Suprapubic skin (tissue), 4 donors: Measurements from ENCODE around the gene MAPKAPK3. TPM values are rescaled to one million over a fixed set of nuclear protein-coding genes. Genes with fewer than 3 reads are reported as not detected.

Experiments used
- DNase-seq, 2 donors: peaks; one replicate each; pipeline ENCODE4 v3.0.0-alpha.2; 2019; ENCODE audit warnings: low spot score in 2 of 2
- H3K27ac ChIP-seq: fragments of 200-600 bp; sonication (generic); one replicate; pipeline ENCODE4 v1.5.1; 2019
- H3K27me3 ChIP-seq: fragments of 200-600 bp; sonication (generic); one replicate; pipeline ENCODE4 v1.5.1; 2019
- H3K36me3 ChIP-seq: fragments of 200-600 bp; sonication (generic); one replicate; pipeline ENCODE4 v1.5.1; 2019
- H3K4me1 ChIP-seq: fragments of 200-600 bp; sonication (generic); one replicate; pipeline ENCODE4 v1.5.1; 2019
- H3K4me3 ChIP-seq: fragments of 200-600 bp; sonication (generic); one replicate; pipeline ENCODE4 v1.5.1; 2019; ENCODE audit warnings: mild to moderate bottlenecking
- H3K9me3 ChIP-seq: fragments of 200-600 bp; sonication (generic); one replicate; pipeline ENCODE4 v1.5.1; 2019
- EP300 ChIP-seq: sonication (generic); formaldehyde crosslinking; IDR thresholded peaks from one replicate; pipeline ENCODE4 v1.6.1; 2017; ENCODE audit warnings: antibody characterized with exemption
- POLR2A ChIP-seq, 2 donors: fragments of 450-650 bp; IDR thresholded peaks; one replicate each; pipeline ENCODE4 v1.6.1; 2017; ENCODE audit warnings: antibody characterized with exemption in 2 of 2, mild to moderate bottlenecking in 2 of 2, moderate library complexity in 2 of 2
- POLR2AphosphoS5 ChIP-seq, 3 donors: sonication (generic); formaldehyde crosslinking; IDR thresholded peaks; one replicate each; pipeline ENCODE4 v1.6.1; 2017; ENCODE audit warnings: antibody characterized with exemption in 3 of 3
- WGBS: methylation state at CpG from one replicate; pipeline ENCODE4 v1.1.5; 2018; 5-methylcytosine and 5-hydroxymethylcytosine counted together
- total RNA-seq, 4 donors: library from RNA; depleted of rRNA; stranded (reverse); fragments of >200 nt; gene quantifications; one replicate each; pipeline ENCODE4 v1.1.0, GENCODE V29; 2016
- TF ChIP-seq, protein P1 (sequence below), 2 donors: fragments of 200-600 bp in 1 of 2; fragments of 450-650 bp in 1 of 2; sonication (generic) in 1 of 2; IDR thresholded peaks; one replicate each; pipeline ENCODE4 v1.5.1; 2016 to 2019; ENCODE audit warnings: antibody characterized with exemption in 2 of 2, mild to moderate bottlenecking in 1 of 2, moderate library complexity in 1 of 2

The MAPKAPK3 gene
- total RNA-seq, 4 donors from 2014 or later = 71.5 to 120 (median 99.4) TPM

DNA sequence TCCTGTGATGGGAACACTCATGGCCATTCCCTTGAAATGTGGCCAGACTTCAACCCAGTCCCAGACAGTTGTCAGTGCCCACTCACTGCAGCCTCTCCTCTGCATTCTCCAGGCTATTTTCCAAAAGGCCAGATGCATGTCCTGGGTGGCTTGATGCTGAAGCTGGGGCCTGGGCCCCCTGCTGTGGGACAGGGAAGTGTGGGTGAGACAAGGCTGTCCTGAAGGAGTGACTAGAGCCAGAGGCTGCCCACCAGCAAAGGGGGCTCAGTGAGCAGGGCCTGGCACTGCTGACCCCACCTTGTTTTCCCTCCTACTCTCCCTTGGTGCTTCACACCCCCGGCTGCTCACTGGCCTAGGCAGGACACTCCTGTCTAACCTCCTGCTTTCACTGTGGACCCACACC is 17.2 kb upstream of the MAPKAPK3 start:
- Histone ChIP-seq H3K4me3 (no peak overlapping the region), H3K27me3 (no peaks in the 10 kb centered on the region), H3K27ac (peak overlapping the region; percentile 97), H3K4me1 (peaks cover 60% of the 10 kb centered on the region), H3K9me3 (no peaks in the 10 kb centered on the region), H3K36me3 (no peaks in the 10 kb centered on the region)
- no peak for TF ChIP-seq POLR2AphosphoS5 (IDR thresholded peaks at IDR 0.05)
- TF ChIP-seq EP300 = no peak
- no peak for TF ChIP-seq POLR2A (IDR thresholded peaks at IDR 0.05)
- no peak for DNase-seq
- 100% methylated on average over 1 of the region's 1 CpG for WGBS

DNA sequence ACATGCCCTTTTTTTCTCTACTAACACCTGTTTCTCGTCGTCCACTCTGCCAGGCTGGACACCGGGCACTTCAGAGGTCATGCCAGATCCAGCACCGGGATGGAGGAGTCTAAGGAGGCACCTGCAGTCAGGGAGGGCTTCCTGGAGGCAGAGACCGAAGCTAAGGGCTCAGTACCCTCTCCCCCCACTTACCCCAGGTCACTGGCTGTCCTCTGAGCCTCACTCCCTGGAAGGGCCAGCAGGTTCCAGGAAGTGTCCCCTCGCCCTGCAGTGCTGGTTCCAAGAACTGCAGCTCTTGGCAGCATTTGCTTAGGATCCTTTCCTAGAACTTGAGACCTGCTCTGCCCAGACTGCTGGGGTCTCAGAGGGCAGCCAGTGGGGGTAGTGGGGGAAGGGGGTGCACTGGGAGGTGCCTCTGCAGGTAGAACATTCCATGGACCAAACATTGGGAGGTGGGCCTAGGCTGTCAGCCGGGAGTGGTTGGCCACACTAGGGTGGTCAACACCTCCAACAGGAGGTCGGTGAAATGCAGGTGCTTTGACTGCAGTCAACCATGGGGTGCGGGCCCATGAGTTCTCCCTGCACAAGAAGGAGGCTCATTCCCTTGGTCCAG is 16.7 kb upstream of the MAPKAPK3 start:
- Histone ChIP-seq H3K4me1 (peaks cover 65% of the 10 kb centered on the region), H3K9me3 (no peaks in the 10 kb centered on the region), H3K36me3 (no peaks in the 10 kb centered on the region), H3K27me3 (no peaks in the 10 kb centered on the region), H3K27ac (peak overlapping the region; percentile 97), H3K4me3 (no peak overlapping the region)
- DNase-seq = no peak
- WGBS = 75% methylated on average over 9 of the region's 9 CpGs
- TF ChIP-seq POLR2A (IDR thresholded peaks at IDR 0.05) (no peak), POLR2AphosphoS5 (IDR thresholded peaks at IDR 0.05) (no peak), EP300 (no peak)
- TF ChIP-seq, protein P1, sequence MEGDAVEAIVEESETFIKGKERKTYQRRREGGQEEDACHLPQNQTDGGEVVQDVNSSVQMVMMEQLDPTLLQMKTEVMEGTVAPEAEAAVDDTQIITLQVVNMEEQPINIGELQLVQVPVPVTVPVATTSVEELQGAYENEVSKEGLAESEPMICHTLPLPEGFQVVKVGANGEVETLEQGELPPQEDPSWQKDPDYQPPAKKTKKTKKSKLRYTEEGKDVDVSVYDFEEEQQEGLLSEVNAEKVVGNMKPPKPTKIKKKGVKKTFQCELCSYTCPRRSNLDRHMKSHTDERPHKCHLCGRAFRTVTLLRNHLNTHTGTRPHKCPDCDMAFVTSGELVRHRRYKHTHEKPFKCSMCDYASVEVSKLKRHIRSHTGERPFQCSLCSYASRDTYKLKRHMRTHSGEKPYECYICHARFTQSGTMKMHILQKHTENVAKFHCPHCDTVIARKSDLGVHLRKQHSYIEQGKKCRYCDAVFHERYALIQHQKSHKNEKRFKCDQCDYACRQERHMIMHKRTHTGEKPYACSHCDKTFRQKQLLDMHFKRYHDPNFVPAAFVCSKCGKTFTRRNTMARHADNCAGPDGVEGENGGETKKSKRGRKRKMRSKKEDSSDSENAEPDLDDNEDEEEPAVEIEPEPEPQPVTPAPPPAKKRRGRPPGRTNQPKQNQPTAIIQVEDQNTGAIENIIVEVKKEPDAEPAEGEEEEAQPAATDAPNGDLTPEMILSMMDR (IDR thresholded peaks at IDR 0.05) = no peak

DNA sequence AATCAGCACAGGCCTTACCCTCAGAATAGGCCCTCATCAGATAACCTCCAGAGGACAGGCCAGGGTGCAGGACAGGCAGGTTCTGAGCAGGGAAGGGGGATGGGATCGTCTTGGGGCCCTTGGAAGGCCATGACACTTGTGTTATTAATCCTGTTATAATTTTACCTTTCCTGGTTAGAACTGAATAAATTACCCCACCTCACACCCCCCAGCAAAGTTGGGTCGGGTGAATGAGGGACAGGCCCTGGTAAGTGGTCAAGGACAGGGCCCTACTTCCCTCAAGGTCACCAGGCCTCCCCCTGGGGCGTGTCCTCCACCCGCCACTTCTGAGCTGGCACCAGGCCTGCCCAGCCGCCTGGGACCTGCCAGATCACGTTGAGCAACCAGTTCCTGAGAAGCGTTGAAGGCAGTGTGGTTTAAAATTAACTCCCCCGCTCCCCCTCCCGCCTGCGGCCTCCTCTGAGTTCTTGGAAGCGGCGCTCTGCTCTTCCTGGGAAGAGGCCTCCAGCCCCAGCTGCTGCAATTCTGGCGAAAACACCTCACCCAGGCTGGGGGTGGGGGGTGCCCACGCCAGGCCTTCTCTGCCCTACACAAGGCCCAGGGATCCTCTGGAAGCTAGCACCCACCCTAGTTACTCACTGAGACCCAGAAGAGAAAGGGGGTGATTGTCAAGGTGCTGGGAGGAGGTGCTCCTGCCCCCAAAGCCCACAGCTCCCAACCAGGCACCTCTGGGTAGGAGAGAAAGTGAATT is 15.9 kb upstream of the MAPKAPK3 start:
- H3K4me1 ChIP-seq = peaks cover 73% of the 10 kb centered on the region
- TF ChIP-seq, protein P1 (IDR thresholded peaks at IDR 0.05) = no peak
- TF ChIP-seq POLR2AphosphoS5 (IDR thresholded peaks at IDR 0.05) = peak in 2 of 3 donors; percentile 95 to 96
- TF ChIP-seq POLR2A (IDR thresholded peaks at IDR 0.05) = no peak
- no peak for TF ChIP-seq EP300
- H3K27me3 ChIP-seq = no peaks in the 10 kb centered on the region
- H3K27ac ChIP-seq = peak overlapping the region; percentile 97
- WGBS = 6% methylated on average over 7 of the region's 14 CpGs
- H3K4me3 ChIP-seq = peak overlapping the region; percentile 30
- no peaks in the 10 kb centered on the region for H3K36me3 ChIP-seq
- H3K9me3 ChIP-seq = no peaks in the 10 kb centered on the region
- DNase-seq = peak; percentile 97

DNA sequence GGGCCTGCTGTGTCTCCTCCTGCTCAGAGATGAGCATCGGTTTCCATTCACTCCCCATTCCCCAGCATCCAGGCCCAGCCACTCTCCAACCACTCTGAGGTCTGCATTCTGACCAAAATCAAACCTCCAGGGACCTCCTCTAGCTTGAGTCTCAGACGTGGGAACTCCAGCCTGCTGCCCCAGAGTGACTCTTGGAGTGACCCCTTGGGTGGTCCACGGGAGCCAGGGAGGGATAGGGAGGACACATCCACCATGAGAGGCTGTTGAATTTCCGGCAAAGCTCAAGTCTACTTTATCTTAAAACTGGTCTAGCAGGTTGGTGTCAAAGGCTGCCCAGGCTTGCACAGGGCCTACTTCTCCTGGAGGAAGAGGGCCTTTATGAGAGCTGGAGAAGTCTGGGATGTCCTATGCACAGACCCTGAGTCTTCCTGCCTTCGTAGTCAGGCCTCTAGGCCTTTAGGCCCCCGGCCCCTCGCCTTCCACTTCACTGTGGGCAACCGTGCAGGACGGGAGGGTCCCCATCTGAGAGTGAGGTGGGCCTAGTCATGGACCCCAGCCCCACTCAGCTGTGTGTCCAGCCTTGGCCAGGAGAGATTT is 14.3 kb upstream of the MAPKAPK3 start:
- Histone ChIP-seq H3K9me3 (no peaks in the 10 kb centered on the region), H3K4me3 (no peak overlapping the region), H3K4me1 (peaks cover 90% of the 10 kb centered on the region), H3K36me3 (peaks cover 12% of the 10 kb centered on the region), H3K27me3 (no peaks in the 10 kb centered on the region), H3K27ac (peak overlapping the region; percentile 97)
- no peak for DNase-seq
- TF ChIP-seq EP300 = no peak
- peak in 1 of 3 donors; percentile 15 for TF ChIP-seq POLR2AphosphoS5 (IDR thresholded peaks at IDR 0.05)
- WGBS = 58% methylated on average over 4 of the region's 9 CpGs

DNA sequence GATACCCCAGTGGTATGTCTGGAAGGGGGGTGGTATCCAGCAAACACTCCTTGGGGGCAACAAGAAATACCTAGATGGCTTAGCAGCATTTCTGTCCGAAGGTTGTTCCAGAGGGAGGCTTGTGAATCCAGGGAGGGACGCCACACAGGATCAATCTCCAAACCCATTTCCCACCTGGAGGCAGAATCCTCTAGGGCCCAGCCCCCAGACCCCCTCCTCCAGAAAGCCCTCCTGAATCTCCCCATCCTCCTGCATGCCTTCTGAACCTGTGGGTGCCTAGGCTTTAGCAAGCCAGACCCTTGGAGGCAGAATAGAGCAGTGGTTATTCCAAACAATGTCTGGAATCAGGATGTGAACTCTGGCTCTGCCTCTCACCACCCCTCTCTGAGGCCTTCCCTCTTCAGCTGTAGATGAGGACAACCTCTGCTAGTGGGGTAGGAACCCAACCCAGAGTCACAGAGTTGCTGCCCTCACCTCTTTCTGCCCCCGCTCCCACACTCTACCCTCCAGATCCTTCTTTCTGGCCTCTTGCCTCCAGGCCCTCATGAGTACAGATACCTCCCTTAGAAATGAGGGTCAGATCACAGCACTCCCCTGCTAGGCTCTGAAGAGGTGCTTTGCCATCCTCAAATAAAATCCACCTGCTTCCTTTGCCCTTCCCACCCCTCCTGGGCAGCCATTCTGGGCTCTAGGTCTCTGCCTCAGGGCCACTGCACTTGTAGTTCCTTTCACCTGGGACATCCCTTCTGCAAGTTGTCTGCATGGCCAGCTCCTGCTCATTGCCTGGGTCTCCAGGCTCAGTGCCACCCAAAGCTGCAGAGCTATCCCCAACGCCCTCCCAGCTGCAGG is 13.5 kb upstream of the MAPKAPK3 start:
- TF ChIP-seq, protein P1 (IDR thresholded peaks at IDR 0.05) = no peak
- TF ChIP-seq POLR2AphosphoS5 (IDR thresholded peaks at IDR 0.05) = no peak
- no peak for TF ChIP-seq POLR2A (IDR thresholded peaks at IDR 0.05)
- no peak for TF ChIP-seq EP300
- no peak for DNase-seq
- Histone ChIP-seq H3K4me3 (no peak overlapping the region), H3K9me3 (no peaks in the 10 kb centered on the region), H3K4me1 (peaks cover 92% of the 10 kb centered on the region), H3K36me3 (peaks cover 19% of the 10 kb centered on the region), H3K27me3 (no peaks in the 10 kb centered on the region), H3K27ac (peak overlapping the region; percentile 97)
- 87% methylated on average over 3 of the region's 4 CpGs for WGBS
